Stimulated activated CD4-positive, alpha-beta T cell treated with anti-CD3 and anti-CD28 coated beads, Interleukin-4, amount 100 ng/mL, for 24 hours (primary cell): ENCODE data around the gene CEP131.

Experiments used
- DNase-seq: peaks from one replicate; pipeline ENCODE4 v3.0.0-alpha.2; 2020

CEP131 gene

GRCh38 chr17:81251094-81251708 is 28.4 kb upstream of the CEP131 start:
- no peak for DNase-seq

DNA sequence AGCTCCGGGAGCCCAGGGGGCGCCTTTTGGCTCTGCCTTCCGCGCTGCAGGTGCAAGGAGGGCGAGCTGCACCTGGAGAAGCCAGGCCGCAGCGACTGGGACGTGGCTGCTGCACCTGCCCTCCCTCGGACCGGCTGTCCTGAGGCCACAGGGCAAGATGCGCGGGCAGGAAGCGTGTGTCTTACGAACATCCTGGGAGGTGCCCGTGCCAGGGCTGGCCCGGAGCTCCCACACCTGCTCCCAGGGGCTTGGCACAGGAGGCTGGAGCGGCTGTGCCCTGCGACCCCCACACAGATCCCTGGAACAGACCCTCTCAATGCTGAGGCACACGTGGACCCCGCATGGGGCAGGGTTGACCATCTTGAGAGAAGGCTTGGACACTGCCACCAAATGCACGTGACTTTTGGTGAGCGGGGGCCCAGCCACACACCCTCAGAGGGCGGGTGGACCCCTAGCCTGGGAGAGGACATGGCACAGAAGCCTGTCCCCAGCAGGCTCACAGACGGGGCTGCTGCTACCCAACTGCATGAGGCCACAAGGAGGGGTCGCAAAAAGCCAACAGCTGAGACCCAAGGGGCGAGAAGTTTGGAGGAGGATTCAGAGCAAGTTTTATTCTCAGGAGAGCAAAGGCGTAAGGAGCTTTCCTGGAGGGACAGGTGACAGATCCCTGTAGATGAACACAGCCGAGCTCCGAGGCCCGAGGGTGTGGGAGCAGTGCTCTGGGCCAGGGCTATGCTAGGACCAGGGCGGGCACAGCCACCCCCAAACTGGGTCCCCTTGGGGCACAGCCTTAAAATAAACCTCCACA is 27.7 kb upstream of the CEP131 start:
- DNase-seq: no peak

- DNase-seq: no peak
Observed at GRCh38 chr17:81249223-81250040, 26.7 kb upstream of the CEP131 start.

DNA sequence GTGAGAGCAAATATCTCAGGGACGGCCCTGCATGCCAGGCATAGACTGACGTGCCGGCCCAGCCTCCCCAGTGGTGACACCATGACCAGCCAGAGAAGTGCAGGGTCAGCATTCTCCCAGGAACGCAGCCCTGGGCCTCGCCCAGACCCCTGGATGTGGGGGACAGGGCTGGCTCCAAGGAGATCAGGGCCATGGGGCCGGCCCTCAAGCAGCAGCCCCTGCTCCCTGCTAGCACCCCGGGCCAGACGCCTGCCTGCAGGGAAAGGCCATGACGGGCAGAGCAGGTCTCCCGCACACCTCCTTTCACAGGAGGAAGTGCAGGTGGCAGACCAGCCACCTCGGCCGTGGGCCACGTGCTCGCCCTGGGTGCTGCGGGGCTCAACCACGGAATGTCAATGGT is 25.9 kb upstream of the CEP131 start:
- DNase-seq: no peak

DNA sequence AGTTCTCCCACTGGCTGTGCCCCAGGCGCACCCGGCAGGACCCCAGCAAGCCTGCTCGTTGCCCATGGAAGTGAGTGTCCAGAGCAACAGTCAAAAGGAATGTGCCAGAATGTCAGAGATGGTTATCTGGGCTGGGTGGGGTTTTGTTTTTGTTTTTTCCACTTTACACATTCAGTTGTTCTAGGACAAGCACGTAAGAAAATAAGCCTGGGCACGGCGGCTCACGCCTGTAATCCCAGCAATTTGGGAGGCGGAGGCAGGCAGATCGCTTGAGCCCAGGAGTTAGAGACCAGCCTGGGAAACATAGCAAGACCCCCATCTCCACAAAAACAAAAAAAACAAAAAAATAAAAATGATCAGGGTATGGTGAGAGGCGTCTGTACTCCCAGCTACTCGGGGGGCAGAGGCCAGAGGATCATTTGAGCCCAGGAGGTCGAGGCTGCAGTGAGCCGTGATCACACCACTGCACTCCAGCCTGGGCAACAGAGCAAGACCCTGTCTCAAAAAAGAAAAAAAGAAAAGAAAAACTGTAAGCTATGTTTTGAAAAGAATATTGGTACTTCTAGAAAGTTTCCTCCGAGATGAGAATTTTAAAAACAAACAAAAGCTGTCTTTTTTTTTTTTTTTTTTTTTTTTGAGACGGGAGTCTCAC is 24.7 kb upstream of the CEP131 start:
- DNase-seq: no peak

DNA sequence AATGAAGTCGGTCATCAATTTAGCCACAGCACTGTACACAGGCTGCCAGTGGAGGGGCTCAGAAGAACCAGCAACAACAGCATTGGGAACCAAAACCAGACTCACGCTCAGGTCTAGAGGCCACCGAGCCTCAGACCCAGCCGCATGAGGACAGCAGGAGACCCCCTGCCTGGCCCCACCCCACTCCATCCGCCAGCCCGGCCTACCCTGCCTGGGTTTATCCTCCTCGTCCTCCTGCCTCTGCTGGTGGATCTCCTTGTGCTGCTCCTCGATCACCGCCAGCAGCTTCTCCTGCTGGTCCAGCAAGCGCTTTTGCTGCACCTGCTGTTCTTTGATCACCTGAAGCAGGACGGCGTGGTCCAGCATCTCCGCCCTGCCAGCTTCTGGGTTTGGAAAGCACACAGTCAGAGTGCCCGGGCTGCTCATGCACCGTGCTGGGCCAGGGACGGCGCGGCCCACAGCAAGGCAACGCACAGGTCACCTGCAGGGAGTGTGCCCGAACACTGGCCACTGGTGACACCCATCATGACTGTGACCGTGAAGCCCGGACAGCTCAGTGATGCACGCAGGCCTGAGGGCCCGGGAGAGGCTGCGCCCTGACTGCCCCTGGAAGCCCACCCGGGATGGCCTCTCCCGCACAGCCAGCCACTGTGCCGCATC is 24.0 kb upstream of the CEP131 start:
- DNase-seq: no peak

DNA sequence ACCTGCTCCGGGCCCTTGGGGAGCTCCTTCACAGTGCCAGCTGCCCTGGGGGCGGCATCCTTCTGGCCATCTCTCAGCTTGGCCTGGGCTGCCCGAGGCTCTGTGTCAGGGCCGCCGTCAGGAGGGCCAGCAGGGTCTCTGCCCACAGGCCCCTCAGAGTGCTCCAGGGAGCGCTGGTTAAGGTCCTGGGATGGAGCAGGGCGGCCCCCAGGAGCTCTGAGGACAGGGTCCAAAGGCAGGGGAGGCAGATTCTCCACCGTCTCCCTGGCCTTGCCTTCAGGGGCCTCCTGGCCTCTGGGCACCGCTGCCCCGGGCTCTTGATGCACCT is 23.5 kb upstream of the CEP131 start:
- no peak for DNase-seq

DNA sequence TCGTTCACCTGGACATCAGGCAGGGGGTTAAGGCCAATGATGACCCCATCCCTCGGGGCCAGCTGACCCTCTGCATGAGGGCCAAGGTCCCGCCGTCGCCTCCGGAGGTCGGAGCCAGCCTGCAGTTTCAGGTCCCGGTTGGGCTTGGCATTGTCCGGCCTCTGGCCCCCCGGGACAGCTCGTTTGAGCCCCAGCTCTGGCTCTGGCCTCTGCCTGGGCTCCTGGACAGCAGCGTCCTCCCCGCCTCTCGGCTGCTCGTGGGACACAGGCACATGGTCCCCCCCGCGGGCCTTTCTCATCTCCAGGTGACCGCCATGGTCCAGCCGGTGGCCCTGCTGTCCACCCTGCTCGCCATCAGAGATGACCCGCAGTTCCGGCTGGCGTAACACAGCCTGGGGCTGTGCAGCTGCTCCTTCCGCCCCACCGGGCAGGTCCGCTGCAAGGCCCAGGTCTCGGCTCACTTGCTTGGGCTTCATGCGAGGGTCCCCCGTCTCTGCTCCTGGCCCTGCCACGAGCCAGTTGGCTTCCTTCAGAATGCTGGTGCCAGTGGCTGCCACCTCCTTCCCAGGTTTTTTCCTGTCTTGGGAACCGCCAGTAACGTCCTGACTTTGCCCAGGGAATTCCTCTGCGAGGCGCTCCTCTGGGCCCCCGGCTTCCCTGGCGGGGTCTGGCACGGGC is 23.0 kb upstream of the CEP131 start:
- DNase-seq: no peak

DNA sequence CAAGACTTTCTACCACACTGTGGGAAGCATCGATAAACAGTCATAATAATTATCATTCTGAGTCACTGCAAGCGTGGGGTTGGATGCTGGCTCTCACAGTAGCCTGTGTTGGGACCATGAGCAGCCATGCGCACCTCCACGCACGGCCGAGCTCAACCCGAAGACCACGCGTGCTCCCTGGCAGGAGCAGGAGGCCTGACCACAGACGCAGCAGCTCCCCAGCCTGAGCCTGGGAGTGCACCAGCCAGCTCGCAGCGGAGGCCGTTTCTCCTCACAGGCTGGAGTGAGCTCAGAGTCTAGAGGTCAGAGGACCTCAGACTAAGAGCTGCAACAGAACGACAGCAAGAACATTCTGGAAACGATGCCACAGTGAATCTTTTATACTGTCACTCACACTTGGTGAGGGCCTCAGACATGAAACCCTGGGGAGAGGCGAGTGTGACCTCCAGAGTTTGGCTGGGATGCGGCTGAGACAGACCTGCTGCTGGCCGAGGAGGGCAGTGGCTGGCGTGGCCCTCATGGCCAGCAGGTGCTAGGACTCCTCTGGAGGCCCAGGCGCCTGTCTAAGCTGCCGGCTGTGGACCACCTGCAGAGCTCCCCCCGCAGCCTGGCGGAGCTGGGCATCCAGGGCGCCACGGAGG is 22.4 kb upstream of the CEP131 start:
- DNase-seq: no peak

DNA sequence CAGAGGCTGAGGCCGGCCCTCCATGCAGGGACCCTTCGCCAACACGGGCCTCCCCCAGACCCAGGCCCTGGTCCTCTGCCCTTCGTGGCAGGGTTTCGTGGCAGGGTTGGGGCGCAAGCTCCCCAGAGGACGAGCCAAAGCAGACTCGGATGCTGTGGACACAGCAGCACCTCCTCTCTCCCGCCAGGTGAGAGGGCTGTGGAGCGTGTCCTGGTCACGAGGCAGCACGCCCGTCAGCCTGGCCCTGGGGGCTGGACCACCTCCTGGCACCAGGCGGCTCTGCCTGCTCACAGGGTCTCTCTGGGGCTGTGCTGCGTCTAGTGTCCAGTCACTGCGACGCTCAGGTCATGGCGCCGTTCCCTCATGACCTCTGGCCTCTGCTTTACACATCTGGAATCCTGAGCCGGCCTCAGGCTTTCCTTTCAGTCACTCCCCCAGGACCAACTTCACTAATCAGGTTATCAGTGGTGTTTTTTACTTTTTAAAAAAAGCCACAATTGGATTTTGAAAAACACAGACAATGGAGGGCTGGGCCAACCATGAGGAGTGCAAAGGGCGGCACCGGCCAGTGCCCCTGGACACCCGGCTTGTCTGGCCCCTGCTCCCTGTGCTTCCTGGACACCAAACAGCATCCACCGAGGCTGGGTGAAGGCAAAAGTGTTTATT is 21.7 kb upstream of the CEP131 start:
- DNase-seq: no peak

DNA sequence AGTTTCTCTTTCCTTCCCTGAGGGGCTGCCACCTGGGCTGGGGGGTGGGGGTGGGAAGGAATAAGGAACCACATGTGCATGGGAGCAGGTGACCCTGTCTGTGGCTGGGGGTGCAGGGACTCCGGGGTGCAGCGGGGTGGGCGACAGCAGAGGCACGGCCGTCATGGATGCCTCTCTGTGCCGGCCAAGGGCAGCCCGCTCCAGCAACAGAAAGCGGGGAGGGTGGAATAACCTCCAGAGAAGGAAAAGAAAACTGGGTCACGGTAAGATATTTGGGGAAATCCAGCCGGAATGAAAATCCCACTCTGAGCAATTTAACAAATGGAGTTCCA is 20.5 kb upstream of the CEP131 start:
- DNase-seq: no peak

GRCh38 chr17:81242421-81243332 is 19.9 kb upstream of the CEP131 start:
- no peak for DNase-seq

GRCh38 chr17:81241648-81242420 is 19.1 kb upstream of the CEP131 start:
- peak; percentile 65 for DNase-seq

- no peak for DNase-seq
Observed at GRCh38 chr17:81241203-81241602, 18.4 kb upstream of the CEP131 start.

- no peak for DNase-seq
Observed at GRCh38 chr17:81240761-81241160, 18.0 kb upstream of the CEP131 start.

DNA sequence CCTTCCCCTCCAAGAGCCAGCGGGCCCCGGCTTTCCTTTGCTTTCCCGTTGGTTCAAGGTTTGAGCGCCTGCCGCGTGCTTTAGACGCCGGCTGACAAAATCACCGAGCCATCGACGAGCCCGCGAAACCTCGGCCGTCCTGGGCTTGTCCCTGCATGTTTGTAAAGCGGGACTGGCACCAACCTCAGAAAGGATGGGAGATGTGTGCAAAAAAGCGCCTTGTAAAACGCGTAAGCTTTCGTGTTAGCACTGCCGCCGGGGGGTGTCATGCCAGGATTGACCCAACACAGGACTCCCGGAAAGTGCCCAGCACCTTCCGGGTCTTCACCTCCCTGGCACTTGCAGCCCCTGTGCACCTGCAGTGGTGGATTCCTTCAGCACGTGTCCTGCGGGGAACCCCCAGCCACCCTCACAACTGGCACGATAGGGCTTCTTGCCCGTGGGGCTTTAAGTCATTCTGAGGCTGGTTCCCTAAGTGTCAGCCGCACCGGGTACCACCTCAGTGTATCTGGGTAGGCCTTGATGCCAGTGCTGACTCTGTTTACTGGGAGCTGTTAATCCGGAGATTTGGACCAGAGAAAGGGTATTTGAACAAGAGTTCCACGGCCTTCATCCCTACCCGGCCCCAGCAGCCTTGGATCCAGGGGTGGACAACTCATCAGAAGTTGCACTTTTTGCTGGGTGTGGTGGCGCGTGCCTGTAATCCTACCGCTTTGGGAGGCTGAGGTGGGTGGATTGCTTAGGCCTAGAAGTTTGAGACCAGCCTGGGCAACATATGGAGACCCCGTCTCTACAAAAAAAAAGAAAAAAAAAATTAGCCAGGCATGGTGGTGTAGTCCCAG is 17.2 kb upstream of the CEP131 start:
- DNase-seq: peak; percentile 66

DNA sequence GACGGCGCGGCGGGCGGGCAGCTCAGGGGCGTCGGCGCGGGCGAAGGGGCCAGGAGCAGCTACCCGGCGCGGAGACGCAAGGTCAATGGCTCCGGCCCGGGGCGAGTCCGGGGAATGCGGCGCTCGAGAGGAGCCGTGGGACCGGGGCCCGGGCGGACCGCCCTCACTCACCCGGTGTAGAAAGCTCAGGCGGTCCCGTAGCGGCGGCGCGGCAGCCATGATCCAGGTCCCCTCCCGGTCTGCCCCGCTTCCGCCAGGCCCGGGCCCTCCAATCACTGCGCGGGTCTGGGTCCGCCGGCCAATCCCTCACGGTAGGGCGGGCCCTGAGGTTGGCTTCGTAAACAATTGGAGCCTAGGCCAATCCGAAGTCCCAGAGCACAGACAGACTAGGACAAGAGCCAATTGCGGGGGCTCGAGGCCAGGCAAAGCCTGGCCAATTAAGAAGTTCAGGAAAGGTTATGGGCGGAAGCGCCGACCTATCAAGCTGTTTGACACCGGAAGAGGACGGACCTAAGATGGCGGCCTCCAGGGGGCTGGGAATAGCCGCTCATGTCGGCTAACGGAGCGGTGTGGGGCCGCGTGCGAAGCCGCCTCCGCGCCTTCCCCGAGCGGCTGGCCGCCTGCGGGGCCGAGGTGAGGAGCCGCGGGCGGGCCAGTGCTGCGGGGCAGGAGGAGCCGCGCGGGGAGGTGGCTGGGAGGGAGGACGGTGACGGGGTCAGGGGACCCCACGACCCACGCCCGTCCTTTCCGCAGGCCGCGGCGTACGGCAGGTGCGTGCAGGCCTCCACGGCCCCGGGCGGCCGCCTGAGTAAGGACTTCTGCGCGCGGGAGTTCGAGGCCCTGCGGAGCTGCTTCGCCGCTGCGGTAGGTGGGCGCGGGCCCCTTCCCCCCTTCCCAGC is 16.3 kb upstream of the CEP131 start, which contains the start of the genes NDUFAF8 and TEPSIN:
Gene NDUFAF8, plus strand, starts transcription at position 504 of the 899 bp plus-strand sequence. Its CDS starts 46 bp downstream, at position 550.
Gene TEPSIN, minus strand, starts transcription at position 241 of the 899 bp plus-strand sequence. Its CDS starts 22 bp downstream, at position 219.
- DNase-seq: peak; percentile 96
